Left ventricle myocardium inferior (tissue), 1 donor: ENCODE data around the gene IRF2. TPM values are rescaled to one million over a fixed set of nuclear protein-coding genes. Genes with fewer than 3 reads are reported as not detected.

Experiments used
- DNase-seq: peaks from one replicate; pipeline ENCODE4 v3.0.0-alpha.2; 2020
- H3K27ac ChIP-seq: fragments of 200-600 bp; replicated peaks from 2 replicates; pipeline ENCODE4 v1.8.0; 2021
- H3K27me3 ChIP-seq: fragments of 200-600 bp; 2 replicates; pipeline ENCODE4 v1.8.0; 2021; ENCODE audit warnings: low read depth
- H3K36me3 ChIP-seq: fragments of 200-600 bp; 2 replicates; pipeline ENCODE4 v1.8.0; 2021
- H3K4me1 ChIP-seq: fragments of 200-600 bp; 2 replicates; pipeline ENCODE4 v1.8.0; 2021
- H3K4me3 ChIP-seq: fragments of 200-600 bp; 2 replicates; pipeline ENCODE4 v1.8.0; 2021; ENCODE audit warnings: mild to moderate bottlenecking, moderate library complexity
- H3K9me3 ChIP-seq: fragments of 200-600 bp; replicated peaks from 2 replicates; pipeline ENCODE4 v1.8.0; 2021
- intact Hi-C: fragments of 100-400 bp; cut with micrococcal nuclease; formaldehyde crosslinking; loops from one replicate; pipeline ENCODE4 v1.11.0; 2022
- total RNA-seq: library from RNA; stranded (reverse); fragmentation: NEBNext Ultra II Directional; extraction: Animal tissue kit (Norgen Biotek cat#: 25700); gene quantifications from one replicate; pipeline ENCODE4 v1.2.1, GENCODE V29; 2021
- TF ChIP-seq, protein P1 (sequence below): fragments of 200-600 bp; IDR thresholded peaks from 2 replicates; pipeline ENCODE4 v1.8.0; 2021; ENCODE audit warnings: antibody characterized with exemption, mild to moderate bottlenecking, borderline replicate concordance
- donor health status: DM: no; HTN: yes; CAD: no; lungs with severe emphysema.

Gene IRF2
- total RNA-seq, 1 donor from 2014 or later, result 25.9 TPM

DNA sequence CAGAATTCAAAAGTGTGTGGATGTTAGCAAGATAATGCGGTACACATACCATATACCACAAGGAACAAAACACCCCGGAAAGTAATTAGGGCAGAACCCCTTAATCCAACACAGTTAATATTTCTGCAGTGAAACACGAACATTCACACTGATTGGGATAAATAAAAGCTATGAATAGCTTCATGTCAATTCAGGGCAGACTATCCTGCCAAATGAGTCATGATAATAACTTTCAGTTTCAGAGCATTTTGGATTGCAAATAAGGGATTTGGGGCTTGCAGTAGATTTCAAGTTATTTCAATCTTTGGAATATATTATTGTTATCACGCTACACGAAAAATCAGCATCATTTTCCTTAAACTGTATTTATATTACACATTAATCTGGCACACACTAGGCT lies 24.3 kb downstream of the IRF2 start:
- TF ChIP-seq, protein P1, sequence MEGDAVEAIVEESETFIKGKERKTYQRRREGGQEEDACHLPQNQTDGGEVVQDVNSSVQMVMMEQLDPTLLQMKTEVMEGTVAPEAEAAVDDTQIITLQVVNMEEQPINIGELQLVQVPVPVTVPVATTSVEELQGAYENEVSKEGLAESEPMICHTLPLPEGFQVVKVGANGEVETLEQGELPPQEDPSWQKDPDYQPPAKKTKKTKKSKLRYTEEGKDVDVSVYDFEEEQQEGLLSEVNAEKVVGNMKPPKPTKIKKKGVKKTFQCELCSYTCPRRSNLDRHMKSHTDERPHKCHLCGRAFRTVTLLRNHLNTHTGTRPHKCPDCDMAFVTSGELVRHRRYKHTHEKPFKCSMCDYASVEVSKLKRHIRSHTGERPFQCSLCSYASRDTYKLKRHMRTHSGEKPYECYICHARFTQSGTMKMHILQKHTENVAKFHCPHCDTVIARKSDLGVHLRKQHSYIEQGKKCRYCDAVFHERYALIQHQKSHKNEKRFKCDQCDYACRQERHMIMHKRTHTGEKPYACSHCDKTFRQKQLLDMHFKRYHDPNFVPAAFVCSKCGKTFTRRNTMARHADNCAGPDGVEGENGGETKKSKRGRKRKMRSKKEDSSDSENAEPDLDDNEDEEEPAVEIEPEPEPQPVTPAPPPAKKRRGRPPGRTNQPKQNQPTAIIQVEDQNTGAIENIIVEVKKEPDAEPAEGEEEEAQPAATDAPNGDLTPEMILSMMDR, result no peak
- Histone ChIP-seq H3K4me3 (peak overlapping the region; percentile 59), H3K36me3 (peaks cover 5% of the 10 kb centered on the region), H3K27ac (peak overlapping the region; percentile 87), H3K4me1 (peaks cover 99% of the 10 kb centered on the region), H3K27me3 (no peaks in the 10 kb centered on the region), H3K9me3 (no peaks in the 10 kb centered on the region)
- DNase-seq, result no peak
- intact Hi-C loops, result no loop called here

DNA sequence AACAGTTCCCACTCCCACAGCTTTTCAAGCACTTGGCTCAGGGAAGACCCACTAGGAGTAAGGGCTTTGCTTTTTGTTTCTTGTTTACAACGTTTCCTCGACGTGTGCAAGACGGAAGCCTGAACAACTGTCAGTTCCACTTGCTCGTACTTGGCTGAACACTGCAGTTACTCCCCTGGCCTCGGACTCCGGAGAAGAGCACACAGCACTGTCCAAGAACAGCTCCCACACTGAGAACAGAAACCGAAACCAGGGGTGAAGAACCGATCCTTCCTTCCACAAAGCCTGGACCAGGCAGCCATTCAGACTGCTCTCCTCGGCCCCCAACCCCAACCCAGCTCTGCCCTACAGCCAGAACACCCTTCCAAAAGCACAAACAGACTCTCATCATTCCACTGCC lies 25.5 kb downstream of the IRF2 start:
- intact Hi-C loops, result no loop called here
- TF ChIP-seq, protein P1, result no peak
- Histone ChIP-seq H3K27me3 (no peaks in the 10 kb centered on the region), H3K4me1 (peaks cover 100% of the 10 kb centered on the region), H3K9me3 (no peaks in the 10 kb centered on the region), H3K4me3 (peak overlapping the region; percentile 59), H3K36me3 (peaks cover 5% of the 10 kb centered on the region), H3K27ac (peak overlapping the region; percentile 87)
- peak; percentile 52 for DNase-seq

DNA sequence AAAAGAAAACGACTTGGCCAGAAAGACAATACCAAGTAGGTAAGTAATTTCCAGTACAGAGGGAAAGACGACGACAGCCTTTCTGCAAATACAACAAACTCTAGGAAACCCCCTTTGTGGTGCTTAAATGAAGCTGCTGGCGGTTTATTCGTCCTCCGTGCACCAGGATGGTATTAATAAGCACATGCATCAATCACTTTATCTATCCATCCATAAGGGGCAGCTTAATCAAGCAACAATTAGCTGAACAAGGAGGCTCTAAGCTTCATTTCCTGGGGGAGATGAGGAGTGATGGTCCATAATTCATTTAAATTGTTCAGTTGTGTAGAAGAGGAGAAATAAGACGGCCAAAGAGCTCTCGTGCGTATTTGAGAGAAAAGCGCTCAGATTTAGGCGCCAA lies 26.2 kb downstream of the IRF2 start:
- peak overlapping the region; percentile 59 for H3K4me3 ChIP-seq
- TF ChIP-seq, protein P1, result no peak
- peaks cover 100% of the 10 kb centered on the region for H3K4me1 ChIP-seq
- H3K27me3 ChIP-seq, result no peaks in the 10 kb centered on the region
- peaks cover 5% of the 10 kb centered on the region for H3K36me3 ChIP-seq
- H3K27ac ChIP-seq, result peak overlapping the region; percentile 87
- intact Hi-C loops, result no loop called here
- H3K9me3 ChIP-seq, result no peaks in the 10 kb centered on the region
- no peak for DNase-seq

DNA sequence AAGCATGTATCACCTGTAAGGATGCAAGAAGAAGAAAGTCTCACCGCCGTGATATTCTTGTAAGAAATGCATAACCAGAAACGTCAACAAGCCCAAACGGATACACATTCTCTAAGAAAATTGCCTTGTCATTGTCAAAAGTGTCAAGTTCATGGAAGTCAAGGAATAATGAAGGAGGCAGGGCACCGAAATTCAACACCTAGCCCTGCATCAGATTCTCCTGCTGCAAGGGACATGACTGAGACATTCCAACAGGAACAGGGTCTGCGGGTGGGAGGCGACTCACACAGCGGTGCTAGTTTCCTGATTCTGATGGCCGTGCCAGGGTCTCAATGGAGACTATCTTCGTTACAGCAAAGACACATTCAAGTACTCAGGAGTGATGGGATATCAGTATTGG lies 26.7 kb downstream of the IRF2 start:
- Histone ChIP-seq H3K27me3 (no peaks in the 10 kb centered on the region), H3K36me3 (peaks cover 5% of the 10 kb centered on the region), H3K4me3 (peak overlapping the region; percentile 59), H3K27ac (peak overlapping the region; percentile 87), H3K4me1 (peaks cover 100% of the 10 kb centered on the region), H3K9me3 (no peaks in the 10 kb centered on the region)
- no peak for DNase-seq
- intact Hi-C loops, result no loop called here
- TF ChIP-seq, protein P1, result no peak

DNA sequence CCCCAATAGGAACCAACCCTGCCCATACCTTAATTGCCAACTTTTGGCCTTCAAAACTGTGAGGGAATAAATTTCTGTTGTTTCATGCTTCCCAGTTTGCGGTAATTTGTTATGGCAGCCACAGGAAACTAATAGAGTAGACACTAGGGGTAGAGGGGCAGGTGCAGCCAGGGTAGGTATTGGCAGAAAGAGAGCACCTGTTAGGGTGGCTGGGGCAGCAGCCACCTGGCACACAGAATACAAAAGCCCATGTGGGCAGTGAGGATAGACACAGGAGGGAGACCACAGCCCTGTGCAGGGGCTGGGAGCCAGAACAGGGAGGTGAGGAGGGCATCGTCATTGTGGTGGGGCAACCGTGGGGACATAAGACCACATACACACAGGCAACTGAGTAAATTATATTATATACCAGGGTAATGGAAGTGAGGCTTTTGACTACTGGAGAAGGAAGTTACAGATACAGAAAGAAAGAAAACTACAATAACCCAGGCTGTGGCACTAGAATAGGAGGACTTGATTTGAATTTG lies 28.2 kb downstream of the IRF2 start:
- intact Hi-C loops, result no loop called here
- Histone ChIP-seq H3K9me3 (no peaks in the 10 kb centered on the region), H3K27ac (peak overlapping the region; percentile 87), H3K4me1 (peaks cover 100% of the 10 kb centered on the region), H3K4me3 (no peak overlapping the region), H3K27me3 (no peaks in the 10 kb centered on the region), H3K36me3 (no peaks in the 10 kb centered on the region)
- DNase-seq, result no peak
- TF ChIP-seq, protein P1, result no peak
